ENCODE measurements around the gene TATDN3.
"Not testable (repeated sequence)": the region's sequence is repeated elsewhere in the genome, so short reads cannot be mapped to it uniquely, and the experiment has no call there.

The TATDN3 gene

DNA sequence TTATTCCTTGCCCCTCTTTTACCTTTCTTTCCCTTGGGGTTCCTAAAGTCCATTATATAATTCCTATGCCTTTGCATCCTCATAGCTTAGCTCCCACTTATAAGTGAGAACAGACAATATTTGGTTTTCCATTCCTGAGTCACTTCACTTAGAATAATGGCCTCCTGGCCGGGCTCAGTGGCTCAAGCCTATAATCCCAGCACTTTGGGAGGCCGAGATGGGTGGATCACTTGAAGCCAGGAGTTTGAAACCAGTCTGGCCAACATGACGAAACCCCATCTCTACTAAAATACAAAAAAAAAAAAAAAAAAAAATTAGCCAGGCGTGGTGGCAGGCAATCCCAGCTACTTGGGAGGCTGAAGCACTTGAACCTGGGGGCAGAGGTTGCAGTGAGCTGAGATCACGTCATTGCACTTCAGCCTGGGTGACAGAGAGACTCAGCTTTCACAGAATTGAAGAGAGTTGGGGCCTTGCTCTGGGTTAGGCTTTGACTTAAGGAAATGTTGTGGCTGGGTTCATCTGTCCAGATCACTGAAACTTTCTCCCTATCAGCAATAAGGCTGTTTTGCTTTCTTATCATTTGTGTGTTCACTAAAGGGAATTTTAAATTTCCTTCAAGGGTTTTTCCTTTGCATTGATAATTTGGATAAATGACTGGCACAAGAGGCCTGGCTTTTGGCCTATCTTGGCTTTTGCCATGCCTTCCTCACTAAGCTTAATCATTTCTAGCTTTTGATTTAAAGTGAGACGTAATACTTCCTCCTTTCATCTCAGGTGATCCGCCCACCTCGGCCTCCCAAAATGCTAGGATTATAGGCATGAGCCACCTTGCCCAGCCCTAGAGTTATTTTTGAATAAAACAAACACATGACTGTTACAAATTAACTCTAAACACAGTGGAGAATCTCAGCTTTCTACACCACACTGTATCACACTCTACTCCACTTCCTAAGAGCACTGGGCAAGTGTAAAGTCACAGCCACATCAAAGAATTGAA is 41.8 kb downstream of the TATDN3 start:
- not testable (repeated sequence) for DNase-seq

DNA sequence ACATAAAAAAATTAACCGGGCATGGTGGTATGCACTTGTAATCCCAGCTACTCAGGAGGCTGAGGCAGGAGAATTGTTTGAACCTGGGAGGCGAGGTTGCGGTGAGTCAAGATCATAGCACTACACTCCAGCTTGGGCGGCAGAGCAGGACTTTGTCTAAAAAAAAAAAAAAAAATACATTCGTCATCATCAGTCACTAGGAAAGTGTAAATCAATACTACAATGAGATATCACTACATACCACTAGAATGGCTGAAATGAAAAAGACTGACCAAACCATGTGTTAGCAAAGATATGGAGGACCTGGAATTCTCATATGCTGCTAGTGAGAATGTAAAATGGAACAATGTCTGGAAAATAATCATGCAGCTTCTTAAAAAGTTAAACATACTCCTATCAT is 46.5 kb downstream of the TATDN3 start:
- no peak for DNase-seq

DNA sequence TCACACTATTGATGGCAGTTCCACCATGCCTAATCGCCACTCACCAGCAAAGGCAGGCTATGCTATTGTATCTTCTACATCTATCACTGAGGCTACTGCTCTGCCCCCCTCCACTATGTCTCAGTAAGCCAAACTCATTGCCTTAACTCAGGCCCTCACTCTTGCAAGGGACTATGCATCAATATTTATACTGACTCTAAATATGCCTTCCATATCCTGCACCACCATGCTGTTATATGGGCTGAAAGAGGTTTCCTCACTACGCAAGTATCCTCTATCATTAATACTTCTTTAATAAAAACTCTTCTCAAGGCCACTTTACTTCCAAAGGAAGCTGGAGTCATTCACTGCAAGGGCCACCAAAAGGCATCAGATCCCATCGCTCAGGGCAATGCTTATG is 52.8 kb downstream of the TATDN3 start:
- not testable (repeated sequence) for DNase-seq

DNA sequence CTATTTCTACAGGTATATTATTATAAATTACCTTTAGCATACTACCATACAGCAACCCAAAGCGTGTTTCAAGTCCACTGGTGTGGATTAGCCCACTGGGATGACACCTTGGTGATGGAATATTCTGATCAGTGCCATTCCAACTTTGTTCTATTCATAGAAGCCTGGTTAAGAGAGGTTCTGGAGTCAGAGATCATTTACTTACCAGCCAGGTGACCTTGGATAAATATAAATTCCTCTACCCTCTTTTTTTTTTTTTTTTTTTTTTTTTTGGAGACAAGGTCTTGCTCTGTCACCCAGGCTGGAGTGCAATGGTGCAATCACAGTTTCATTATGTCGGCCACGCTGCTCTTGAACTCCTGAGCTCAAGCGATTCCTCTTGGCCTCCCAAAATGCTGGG is 55.9 kb downstream of the TATDN3 start, which contains the start of gene SPATA45:
SPATA45 (minus strand) TSS at position 101 of the 400 bp plus-strand sequence. CDS start 11,500 bp downstream, outside the sequence.
- no peak for DNase-seq

DNA sequence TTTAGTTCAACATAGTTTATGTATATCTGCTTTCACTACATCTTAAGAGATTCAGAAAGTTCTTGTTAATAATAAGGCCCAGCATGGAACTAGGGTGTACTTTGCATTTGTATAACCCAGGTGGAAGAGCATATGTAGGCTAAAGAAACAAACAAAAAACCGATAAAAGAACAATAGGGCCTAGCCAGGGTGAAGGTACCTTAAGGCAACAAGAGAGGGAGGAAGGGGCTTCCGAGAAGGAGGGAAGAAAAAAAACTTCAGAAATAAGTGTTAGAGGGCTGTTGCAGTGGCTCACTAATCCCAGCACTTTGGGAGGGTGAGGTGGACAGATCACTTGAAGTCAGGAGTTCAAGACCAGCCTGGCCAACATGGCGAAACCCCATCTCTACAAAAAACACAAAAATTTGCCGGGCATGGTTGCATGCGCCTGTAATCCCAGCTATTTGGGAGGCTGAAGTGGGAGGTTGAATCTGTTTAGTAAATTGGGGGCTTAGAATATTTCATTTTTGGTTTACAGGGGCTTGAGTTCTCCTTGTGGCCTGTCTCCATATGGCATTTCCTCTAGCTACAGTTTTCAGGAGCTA is 60.5 kb downstream of the TATDN3 start:
- no peak for DNase-seq

DNA sequence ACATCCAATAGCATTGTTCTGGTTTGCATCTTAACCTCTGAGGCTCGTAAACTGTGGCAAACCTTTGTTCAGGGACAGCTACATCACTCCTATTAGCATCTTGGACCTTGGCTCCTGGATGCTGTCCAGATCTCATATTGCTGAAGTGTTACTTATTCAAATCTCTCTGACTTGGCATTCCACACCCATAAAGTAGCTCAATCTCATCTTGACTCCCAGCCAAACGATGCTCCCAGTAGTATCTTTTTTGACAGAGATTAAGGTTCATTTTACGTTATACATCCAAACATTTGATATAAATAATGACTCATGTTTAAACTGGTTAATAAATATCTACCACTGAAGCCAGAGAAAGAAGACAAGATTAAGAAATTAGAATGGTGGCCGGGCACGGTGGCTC is 62.0 kb downstream of the TATDN3 start:
- DNase-seq, result no peak

DNA sequence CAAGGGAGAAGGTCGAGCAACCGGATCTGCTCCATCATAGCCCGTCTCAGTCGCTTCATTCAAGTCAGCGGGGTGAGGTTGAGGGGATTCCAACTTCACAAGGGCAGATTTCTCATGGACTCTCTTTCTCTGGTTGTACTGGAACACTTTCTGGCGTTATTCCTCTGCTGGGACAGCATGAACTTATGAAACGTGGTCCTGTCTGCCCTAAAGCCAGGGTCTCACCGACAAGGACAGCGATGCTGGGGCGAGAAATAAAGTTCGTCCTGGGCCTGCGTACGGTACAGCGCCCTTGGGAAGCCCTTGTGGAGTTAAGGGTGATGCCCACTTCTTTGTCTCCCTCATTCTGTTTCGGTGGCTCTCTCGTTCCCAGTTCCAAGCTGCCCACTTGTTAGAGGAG is 65.1 kb downstream of the TATDN3 start:
- no peak for DNase-seq

DNA sequence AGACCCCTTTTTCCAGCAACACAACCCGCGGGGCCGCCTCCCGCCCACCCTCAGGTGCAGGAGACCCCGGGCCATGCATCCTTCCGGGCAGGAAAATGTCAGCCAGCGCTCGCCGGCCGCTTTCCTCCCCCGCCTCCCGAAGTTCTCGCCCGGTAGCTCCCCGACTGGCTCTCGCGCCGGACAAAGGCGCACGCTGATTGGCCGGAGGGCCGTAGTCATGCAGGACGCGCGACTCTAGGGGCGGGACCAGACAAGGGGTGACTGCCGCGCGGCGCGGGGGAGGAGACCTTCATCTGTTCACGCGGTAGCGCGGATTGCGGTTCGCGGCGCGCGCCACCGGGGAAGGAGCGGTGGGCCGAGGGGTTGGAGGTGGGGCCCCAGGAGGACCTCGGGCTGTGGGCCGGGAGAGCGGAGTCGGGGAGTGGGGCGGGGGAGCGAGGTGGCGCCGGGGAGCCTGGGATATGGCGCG is 66.3 kb downstream of the TATDN3 start, which contains the start of gene FLVCR1:
FLVCR1 (plus strand) TSS at position 284 of the 469 bp plus-strand sequence; CDS start at position 462, 178 bp downstream.
- DNase-seq, result peak; percentile 98

DNA sequence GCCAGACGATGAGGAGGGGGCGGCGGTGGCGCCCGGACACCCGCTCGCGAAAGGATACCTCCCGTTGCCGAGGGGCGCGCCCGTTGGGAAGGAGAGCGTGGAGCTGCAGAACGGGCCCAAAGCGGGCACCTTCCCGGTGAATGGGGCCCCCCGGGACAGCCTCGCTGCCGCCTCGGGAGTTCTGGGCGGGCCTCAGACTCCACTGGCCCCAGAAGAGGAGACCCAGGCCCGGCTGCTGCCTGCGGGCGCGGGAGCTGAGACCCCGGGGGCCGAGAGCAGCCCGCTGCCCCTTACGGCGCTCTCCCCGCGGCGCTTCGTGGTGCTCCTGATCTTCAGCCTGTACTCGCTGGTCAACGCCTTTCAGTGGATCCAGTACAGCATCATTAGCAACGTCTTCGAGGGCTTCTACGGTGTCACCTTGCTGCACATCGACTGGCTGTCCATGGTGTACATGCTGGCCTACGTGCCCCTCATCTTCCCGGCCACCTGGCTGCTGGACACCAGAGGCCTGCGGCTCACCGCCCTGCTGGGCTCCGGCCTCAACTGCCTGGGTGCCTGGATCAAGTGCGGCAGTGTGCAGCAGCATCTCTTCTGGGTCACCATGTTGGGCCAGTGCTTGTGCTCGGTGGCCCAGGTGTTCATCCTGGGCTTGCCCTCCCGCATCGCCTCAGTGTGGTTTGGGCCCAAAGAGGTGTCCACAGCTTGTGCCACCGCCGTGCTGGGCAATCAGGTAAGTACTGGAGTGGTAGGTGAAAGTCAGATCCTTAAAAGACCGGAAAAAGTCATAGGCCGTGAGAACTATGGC is 67.0 kb downstream of the TATDN3 start:
- DNase-seq, result peak; percentile 64

DNA sequence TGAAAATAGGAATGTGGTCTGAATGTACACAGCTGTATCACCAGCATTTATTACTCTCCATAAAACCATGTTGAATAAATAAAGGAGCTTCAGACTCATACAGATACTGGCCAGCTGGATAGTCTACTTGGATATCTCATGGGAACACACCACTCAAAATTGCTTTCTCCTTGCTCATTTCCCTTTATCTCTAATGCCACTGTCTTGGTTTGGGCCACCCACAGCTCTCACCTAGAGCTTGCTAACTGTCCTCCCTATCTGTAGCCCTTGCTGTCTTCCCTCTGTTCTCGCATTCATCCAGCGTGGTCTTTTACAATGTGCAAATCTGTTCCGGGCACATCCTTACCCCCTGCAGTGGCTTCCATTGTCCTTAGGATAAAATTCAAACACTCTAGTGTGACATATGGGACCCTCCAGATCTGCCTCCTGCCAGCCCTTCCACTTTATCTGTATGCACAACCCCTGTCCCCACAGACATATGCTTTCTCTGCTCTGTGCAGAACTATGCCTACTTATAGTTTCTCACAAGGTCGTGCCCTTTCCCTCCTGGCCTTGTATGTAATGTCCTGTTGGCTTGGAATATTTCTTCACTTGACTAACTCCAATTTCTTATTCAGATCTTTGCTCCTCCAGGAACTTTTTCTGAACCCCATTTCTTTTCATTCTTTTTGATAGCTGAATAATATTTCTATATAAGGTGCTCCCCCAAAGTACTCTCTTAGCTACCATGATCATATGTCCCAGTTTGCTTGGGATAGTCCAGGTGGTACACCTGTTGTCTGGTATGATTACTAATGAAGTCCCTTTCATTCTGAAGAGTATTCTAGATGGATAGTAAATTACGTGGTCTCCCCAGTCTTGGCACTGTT is 69.3 kb downstream of the TATDN3 start:
- peak; percentile 87 for DNase-seq

DNA sequence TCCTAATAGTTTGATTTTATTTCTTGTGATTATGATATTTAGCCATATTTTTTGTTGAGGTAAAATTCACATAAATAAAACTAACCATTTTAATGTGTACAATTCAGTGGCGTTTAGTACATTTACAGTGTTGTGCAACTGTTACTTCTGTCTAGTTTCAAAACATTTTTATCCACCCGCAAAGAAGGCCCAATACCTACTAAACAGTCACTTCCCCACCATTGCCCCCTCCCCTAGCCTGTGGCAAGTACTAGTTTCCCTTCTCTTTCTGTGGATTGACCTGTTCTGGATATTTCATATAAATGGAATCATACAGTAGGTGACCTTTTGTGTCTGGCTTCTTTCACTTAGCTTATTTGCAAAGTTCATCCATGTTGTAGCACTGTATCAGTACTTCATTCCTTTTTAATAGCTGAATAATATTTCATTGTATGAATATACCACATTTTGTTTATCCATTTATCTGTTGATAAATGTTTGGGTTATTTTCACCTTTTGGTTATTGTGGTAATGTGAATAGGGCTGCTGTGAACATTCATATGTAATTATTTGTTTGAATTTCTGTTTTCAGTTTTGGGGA is 70.5 kb downstream of the TATDN3 start:
- DNase-seq, result no peak

DNA sequence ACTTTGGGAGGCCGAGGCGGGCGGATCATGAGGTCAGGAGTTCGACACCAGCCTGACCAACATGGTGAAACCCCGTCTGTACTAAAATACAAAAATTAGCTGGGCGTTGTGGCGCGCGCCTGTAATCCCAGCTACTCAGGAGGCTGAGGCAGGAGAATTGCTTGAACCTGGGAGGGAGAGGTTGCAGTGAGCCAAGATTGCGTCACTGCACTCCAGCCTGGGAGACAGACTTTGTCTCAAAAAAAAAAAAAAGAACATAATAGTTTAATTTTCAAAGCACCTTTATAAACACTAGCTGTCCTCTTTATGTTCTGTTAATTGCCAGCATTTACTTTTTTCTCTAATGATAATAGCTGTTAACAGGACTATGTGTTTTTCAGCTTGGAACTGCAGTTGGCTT is 71.7 kb downstream of the TATDN3 start:
- not testable (repeated sequence) for DNase-seq

DNA sequence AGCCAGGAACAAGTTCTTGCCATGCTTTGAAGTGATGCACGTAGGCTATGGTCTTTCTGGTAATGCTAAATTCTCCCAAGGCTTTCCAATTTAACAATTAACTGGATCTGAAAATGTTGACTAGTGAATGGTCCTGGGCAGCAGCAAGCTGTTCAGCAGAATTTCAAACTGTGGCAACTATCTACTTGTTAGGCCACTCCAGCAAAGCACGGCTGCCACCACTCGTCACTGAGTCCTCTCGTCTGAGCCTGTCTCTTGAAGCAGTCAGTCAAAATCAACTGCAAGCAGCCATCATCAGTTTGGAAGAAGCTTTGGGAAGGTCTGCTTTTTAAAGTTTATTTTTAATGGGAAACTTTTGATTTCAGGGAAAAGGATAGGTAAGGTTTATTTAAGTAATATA is 72.5 kb downstream of the TATDN3 start:
- DNase-seq, result no peak

Data from OCI-M1 (cell line).